HEK293T (cell line): Measurements from ENCODE around the gene DENND1C.

Source experiments
- CTCF ChIA-PET: fragments of 350-600 bp; formaldehyde crosslinking; extraction: SDS; loops from one replicate; lab custom pipeline; 2021; ENCODE audit warnings: antibody characterized with exemption, inconsistent platforms; lab: Yijun Ruan, JAX
- POLR2A ChIA-PET: fragments of 350-600 bp; formaldehyde crosslinking; extraction: SDS; loops from one replicate; lab custom pipeline; 2020; ENCODE audit warnings: antibody characterized with exemption, inconsistent platforms; lab: Yijun Ruan, JAX
- DNase-seq: peaks from one replicate; pipeline ENCODE4 v3.0.0; 2012; ENCODE audit warnings: mixed read lengths; ENCODE audit errors: extremely low spot score
- ARNT ChIP-seq: fragments of 450-650 bp; IDR thresholded peaks from 2 replicates; pipeline ENCODE4 v1.6.1; 2017; ENCODE audit warnings: mild to moderate bottlenecking
- BHLHE40 ChIP-seq: fragments of 450-650 bp; IDR thresholded peaks from 2 replicates; pipeline ENCODE4 v1.6.1; 2016; ENCODE audit warnings: mild to moderate bottlenecking, moderate library complexity, borderline replicate concordance
- CTBP1 ChIP-seq: fragments of 450-650 bp; IDR thresholded peaks from 2 replicates; pipeline ENCODE4 v1.6.1; 2016; ENCODE audit warnings: borderline replicate concordance
- ELF4 ChIP-seq: fragments of 450-650 bp; IDR thresholded peaks from 2 replicates; pipeline ENCODE4 v1.6.1; 2017; ENCODE audit warnings: antibody characterized with exemption
- FOXA1 ChIP-seq: fragments of 450-650 bp; IDR thresholded peaks from 2 replicates; pipeline ENCODE4 v1.6.1; 2016; ENCODE audit warnings: mild to moderate bottlenecking
- FOXK2 ChIP-seq: fragments of 450-650 bp; IDR thresholded peaks from 2 replicates; pipeline ENCODE4 v1.6.1; 2016; ENCODE audit warnings: mild to moderate bottlenecking
- FOXM1 ChIP-seq: fragments of 450-650 bp; IDR thresholded peaks from 2 replicates; pipeline ENCODE4 v1.6.1; 2017; ENCODE audit warnings: mild to moderate bottlenecking, borderline replicate concordance
- HDGF ChIP-seq: fragments of 450-650 bp; IDR thresholded peaks from 2 replicates; pipeline ENCODE4 v1.6.1; 2017; ENCODE audit warnings: antibody characterized with exemption, borderline replicate concordance
- L3MBTL2 ChIP-seq: fragments of 450-650 bp; conservative IDR thresholded peaks from 2 replicates; pipeline ENCODE4 v1.6.1; 2016; ENCODE audit warnings: mild to moderate bottlenecking
- LEF1 ChIP-seq: fragments of 450-650 bp; IDR thresholded peaks from 2 replicates; pipeline ENCODE4 v1.6.1; 2017; ENCODE audit warnings: mild to moderate bottlenecking, borderline replicate concordance
- NFRKB ChIP-seq: fragments of 450-650 bp; IDR thresholded peaks from 2 replicates; pipeline ENCODE4 v1.6.1; 2016; ENCODE audit warnings: mild to moderate bottlenecking, moderate library complexity
- PKNOX1 ChIP-seq: fragments of 450-650 bp; IDR thresholded peaks from 2 replicates; pipeline ENCODE4 v1.6.1; 2016
- SP1 ChIP-seq: fragments of 450-650 bp; IDR thresholded peaks from 2 replicates; pipeline ENCODE4 v1.6.1; 2017
- SUZ12 ChIP-seq: fragments of 450-650 bp; IDR thresholded peaks from 2 replicates; pipeline ENCODE4 v1.6.1; 2016; ENCODE audit warnings: mild to moderate bottlenecking
- TARDBP ChIP-seq: fragments of 450-650 bp; IDR thresholded peaks from 2 replicates; pipeline ENCODE4 v1.6.1; 2016
- ZNF384 ChIP-seq: fragments of 450-650 bp; IDR thresholded peaks from 2 replicates; pipeline ENCODE4 v1.6.1; 2016

Gene DENND1C

GRCh38 chr19:6527893-6528543, 46.4 kb upstream of the DENND1C start:
- POLR2A ChIA-PET, result interaction anchor here (1.0 kb wide), 1 partner anchor 11 kb away, joined by 3 read pairs; no protein-coding TSS in a partner anchor
- no peak for TF ChIP-seq BHLHE40
- no peak for TF ChIP-seq CTBP1
- TF ChIP-seq FOXK2, result no peak
- no peak for TF ChIP-seq LEF1
- no peak for TF ChIP-seq FOXM1
- TF ChIP-seq SP1, result no peak
- TF ChIP-seq ELF4, result no peak
- CTCF ChIA-PET, result no interaction called here
- DNase-seq, result no peak

- TF ChIP-seq TARDBP (no peak), SP1 (no peak), LEF1 (no peak), PKNOX1 (no peak), SUZ12 (no peak), NFRKB (no peak), ARNT (no peak), FOXK2 (no peak)
- no peak for DNase-seq
- POLR2A ChIA-PET, result no interaction called here
- CTCF ChIA-PET, result interaction anchor here (0.5 kb wide), 1 partner anchor 342 kb away, joined by 3 read pairs; no protein-coding TSS in a partner anchor
Observed at GRCh38 chr19:6524311-6524710, 42.7 kb upstream of the DENND1C start.

- DNase-seq, result no peak
- TF ChIP-seq LEF1, result no peak
- no peak for TF ChIP-seq ZNF384
- TF ChIP-seq FOXA1, result no peak
- CTCF ChIA-PET, result no interaction called here
- POLR2A ChIA-PET, result interaction anchor here (1.0 kb wide), 1 partner anchor 8 kb away, joined by 6 read pairs; the partner anchor contains the start of gene TNFSF9
Observed at GRCh38 chr19:6522712-6523111, 41.1 kb upstream of the DENND1C start.

- ChIA-PET POLR2A (interaction anchor here (1.0 to 2.9 kb wide), 2 partner anchors 9 kb away, joined by 6 to 14 read pairs; partner anchors contain the start of gene TNFSF9), CTCF (no interaction called here)
- TF ChIP-seq ELF4 (no peak), BHLHE40 (no peak), FOXA1 (no peak), PKNOX1 (no peak), ZNF384 (no peak)
- DNase-seq, result no peak
Observed at GRCh38 chr19:6521718-6522646, 40.4 kb upstream of the DENND1C start.

- ChIA-PET POLR2A (interaction anchor here (2.9 kb wide), 1 partner anchor 12 kb away, joined by 14 read pairs; the partner anchor contains the start of gene TNFSF9), CTCF (no interaction called here)
- DNase-seq, result no peak
- TF ChIP-seq LEF1, result no peak
- TF ChIP-seq SP1, result no peak
- no peak for TF ChIP-seq FOXA1
- no peak for TF ChIP-seq FOXK2
- no peak for TF ChIP-seq ARNT
- no peak for TF ChIP-seq L3MBTL2
- no peak for TF ChIP-seq ELF4
- no peak for TF ChIP-seq HDGF
- no peak for TF ChIP-seq PKNOX1
- TF ChIP-seq ZNF384, result no peak
- no peak for TF ChIP-seq FOXM1
- no peak for TF ChIP-seq NFRKB
- TF ChIP-seq BHLHE40, result no peak
- TF ChIP-seq CTBP1, result no peak
- no peak for TF ChIP-seq SUZ12
- TF ChIP-seq TARDBP, result no peak
Observed at GRCh38 chr19:6519289-6519688, 37.7 kb upstream of the DENND1C start.

GRCh38 chr19:6518145-6518911, 36.7 kb upstream of the DENND1C start:
- TF ChIP-seq CTBP1 (no peak), FOXK2 (no peak), FOXM1 (no peak), HDGF (no peak), TARDBP (no peak), FOXA1 (no peak), BHLHE40 (no peak), SP1 (no peak), LEF1 (no peak), ZNF384 (no peak), ELF4 (no peak), SUZ12 (no peak), NFRKB (no peak), ARNT (no peak)
- POLR2A ChIA-PET, result no interaction called here
- CTCF ChIA-PET, result no interaction called here
- no peak for DNase-seq
